ENCODE data around the gene MLPH. TPM values are rescaled to one million over a fixed set of nuclear protein-coding genes. Genes with fewer than 3 reads are reported as not detected.
"Not testable (repeated sequence)": the region's sequence is repeated elsewhere in the genome, so short reads cannot be mapped to it uniquely, and the experiment has no call there.

The MLPH gene
- total RNA-seq, 6 experiments from 2014 or later = 20.8 to 52.8 (median 35.1) TPM

- Histone ChIP-seq H3K27ac (no peak overlapping the region), H3K4me1 (peaks cover 0 to 11% (median 0%) of the 10 kb centered on the region in 4 donors), H3K9me3 (no peaks in the 10 kb centered on the region), H3K4me3 (no peak overlapping the region), H3K36me3 (no peaks in the 10 kb centered on the region), H3K27me3 (no peaks in the 10 kb centered on the region)
- TF ChIP-seq POLR2A (IDR thresholded peaks at IDR 0.05) = no peak
- TF ChIP-seq, protein P1, sequence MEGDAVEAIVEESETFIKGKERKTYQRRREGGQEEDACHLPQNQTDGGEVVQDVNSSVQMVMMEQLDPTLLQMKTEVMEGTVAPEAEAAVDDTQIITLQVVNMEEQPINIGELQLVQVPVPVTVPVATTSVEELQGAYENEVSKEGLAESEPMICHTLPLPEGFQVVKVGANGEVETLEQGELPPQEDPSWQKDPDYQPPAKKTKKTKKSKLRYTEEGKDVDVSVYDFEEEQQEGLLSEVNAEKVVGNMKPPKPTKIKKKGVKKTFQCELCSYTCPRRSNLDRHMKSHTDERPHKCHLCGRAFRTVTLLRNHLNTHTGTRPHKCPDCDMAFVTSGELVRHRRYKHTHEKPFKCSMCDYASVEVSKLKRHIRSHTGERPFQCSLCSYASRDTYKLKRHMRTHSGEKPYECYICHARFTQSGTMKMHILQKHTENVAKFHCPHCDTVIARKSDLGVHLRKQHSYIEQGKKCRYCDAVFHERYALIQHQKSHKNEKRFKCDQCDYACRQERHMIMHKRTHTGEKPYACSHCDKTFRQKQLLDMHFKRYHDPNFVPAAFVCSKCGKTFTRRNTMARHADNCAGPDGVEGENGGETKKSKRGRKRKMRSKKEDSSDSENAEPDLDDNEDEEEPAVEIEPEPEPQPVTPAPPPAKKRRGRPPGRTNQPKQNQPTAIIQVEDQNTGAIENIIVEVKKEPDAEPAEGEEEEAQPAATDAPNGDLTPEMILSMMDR (IDR thresholded peaks at IDR 0.05) = no peak
- ATAC-seq = no peak
- no peak for DNase-seq
- WGBS (ENCODE audit: insufficient coverage, low coverage, low lambda C conversion rate, missing lambda C conversion rate) = 93% methylated on average over 12 of the region's 16 CpGs
- intact Hi-C loops (cut with DNase I) = no loop called here
These were observed 21.4 kb upstream of the MLPH start for GRCh38 chr2:237465515-237466148.

DNA sequence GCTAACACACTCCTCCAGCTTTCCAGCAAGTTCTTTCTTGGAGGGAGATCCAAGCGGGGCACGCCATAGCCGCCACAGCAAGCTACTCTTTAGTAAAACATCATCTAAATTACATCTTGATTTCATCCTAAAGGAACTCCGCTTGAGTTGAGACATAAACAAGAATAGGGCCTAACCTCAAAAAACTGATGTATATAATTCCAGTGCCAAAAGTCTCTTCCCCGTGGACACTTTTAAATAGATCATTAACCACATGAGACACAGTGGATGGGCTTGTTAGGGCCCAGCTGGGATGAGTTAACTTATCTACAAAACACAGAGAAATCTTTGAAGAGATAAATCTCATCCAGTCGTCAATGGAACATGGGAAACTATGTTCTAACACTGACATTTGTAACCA lies 20.8 kb upstream of the MLPH start:
- no peak overlapping the region for H3K27ac ChIP-seq
- ATAC-seq = no peak
- WGBS (ENCODE audit: insufficient coverage, low coverage, low lambda C conversion rate, missing lambda C conversion rate) = 81% methylated on average over 6 of the region's 6 CpGs
- DNase-seq = no peak
- H3K27me3 ChIP-seq = no peaks in the 10 kb centered on the region
- no peak for TF ChIP-seq POLR2A (IDR thresholded peaks at IDR 0.05)
- TF ChIP-seq, protein P1 (IDR thresholded peaks at IDR 0.05) = no peak
- intact Hi-C loops (cut with DNase I) = no loop called here
- no peaks in the 10 kb centered on the region for H3K36me3 ChIP-seq
- H3K4me1 ChIP-seq = peaks cover 0 to 11% (median 0%) of the 10 kb centered on the region in 4 donors
- H3K9me3 ChIP-seq = no peaks in the 10 kb centered on the region
- no peak overlapping the region for H3K4me3 ChIP-seq

DNA sequence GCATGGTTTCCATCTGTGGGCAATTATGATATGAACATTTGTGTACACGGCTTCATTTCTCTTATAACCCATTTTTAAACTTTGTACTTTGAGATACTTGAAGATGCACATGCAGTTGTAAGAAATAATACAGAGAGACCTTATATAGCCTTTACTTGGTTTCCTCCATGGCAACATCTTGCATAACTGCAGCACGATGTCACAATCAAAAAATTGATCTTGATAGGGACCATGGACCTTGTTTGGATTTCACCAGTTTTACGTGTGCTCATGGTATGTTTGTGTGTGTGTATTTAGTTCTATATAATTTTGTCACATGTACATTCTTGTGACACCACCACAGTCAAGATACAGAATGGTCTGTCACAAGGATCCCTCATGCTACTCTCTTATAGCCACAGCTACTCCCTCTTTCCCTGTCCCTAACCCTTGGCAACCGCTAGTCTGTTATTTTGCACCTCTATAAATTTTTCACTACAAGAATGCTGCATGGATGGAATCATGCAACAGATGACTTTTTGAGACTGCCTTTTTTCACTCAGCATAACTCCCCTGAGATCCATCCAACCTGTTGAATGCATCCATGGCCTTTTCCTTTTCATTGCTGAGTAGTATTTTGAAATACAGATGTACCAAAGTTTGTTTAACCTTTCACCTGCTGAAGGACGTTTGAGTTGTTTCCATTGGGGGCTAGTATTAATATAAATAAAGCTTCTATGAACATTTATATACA lies 19.4 kb upstream of the MLPH start:
- Histone ChIP-seq H3K9me3 (no peaks in the 10 kb centered on the region), H3K27me3 (no peaks in the 10 kb centered on the region), H3K4me3 (no peak overlapping the region), H3K27ac (peak overlapping the region in 1 of 3 donors; percentile 52), H3K4me1 (peaks cover 0 to 11% (median 0%) of the 10 kb centered on the region in 4 donors), H3K36me3 (no peaks in the 10 kb centered on the region)
- TF ChIP-seq, protein P1 (IDR thresholded peaks at IDR 0.05) = no peak
- TF ChIP-seq POLR2A (IDR thresholded peaks at IDR 0.05) = no peak
- DNase-seq (no peak), ATAC-seq (peak in 3 of 4 donors; percentile 57 to 70 (median 59))
- 46% methylated on average over 5 of the region's 5 CpGs for WGBS (ENCODE audit: insufficient coverage, low coverage, low lambda C conversion rate, missing lambda C conversion rate)
- intact Hi-C loops (cut with DNase I) = no loop called here

DNA sequence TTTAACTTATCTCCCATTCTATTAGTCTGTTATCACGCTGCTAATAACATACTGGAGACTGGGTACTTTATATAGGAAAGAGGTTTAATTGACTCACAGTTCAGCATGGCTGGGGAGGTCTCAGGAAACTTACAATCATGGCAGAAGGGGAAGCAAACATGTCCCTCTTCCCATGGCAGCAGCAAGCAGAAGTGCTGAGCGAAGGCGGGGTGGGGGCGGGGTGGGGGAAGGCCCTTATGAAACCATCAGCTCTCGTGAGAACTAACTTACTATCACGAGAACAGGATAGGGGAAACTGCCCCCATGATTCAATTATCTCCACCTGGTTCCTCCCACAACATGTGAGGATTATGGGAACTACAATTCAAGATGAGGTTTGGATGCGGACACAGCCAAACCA lies 17.6 kb upstream of the MLPH start:
- ATAC-seq; H3K9me3 ChIP-seq; DNase-seq; H3K27ac ChIP-seq; H3K36me3 ChIP-seq; H3K4me3 ChIP-seq; H3K27me3 ChIP-seq; intact Hi-C loops (cut with DNase I): not testable (repeated sequence)
- 66% methylated on average over 6 of the region's 7 CpGs for WGBS (ENCODE audit: insufficient coverage, low coverage, low lambda C conversion rate, missing lambda C conversion rate)
- peaks cover 0 to 11% (median 0%) of the 10 kb centered on the region in 4 donors for H3K4me1 ChIP-seq

- WGBS (ENCODE audit: insufficient coverage, low coverage, low lambda C conversion rate, missing lambda C conversion rate) = no CpG with 5 or more reads among the region's 4 CpGs
- Histone ChIP-seq H3K36me3 (no peaks in the 10 kb centered on the region), H3K27ac (no peak overlapping the region), H3K4me1 (peaks cover 0 to 11% (median 0%) of the 10 kb centered on the region in 4 donors), H3K27me3 (no peaks in the 10 kb centered on the region), H3K4me3 (no peak overlapping the region), H3K9me3 (no peaks in the 10 kb centered on the region)
- no peak for DNase-seq
- no peak for ATAC-seq
- intact Hi-C loops (cut with DNase I) = no loop called here
- TF ChIP-seq POLR2A (IDR thresholded peaks at IDR 0.05) = no peak
- TF ChIP-seq, protein P1 (IDR thresholded peaks at IDR 0.05) = no peak
These were observed 17.2 kb upstream of the MLPH start for GRCh38 chr2:237469849-237470248.
